ENCODE results near the gene EXOC7.

DNA sequence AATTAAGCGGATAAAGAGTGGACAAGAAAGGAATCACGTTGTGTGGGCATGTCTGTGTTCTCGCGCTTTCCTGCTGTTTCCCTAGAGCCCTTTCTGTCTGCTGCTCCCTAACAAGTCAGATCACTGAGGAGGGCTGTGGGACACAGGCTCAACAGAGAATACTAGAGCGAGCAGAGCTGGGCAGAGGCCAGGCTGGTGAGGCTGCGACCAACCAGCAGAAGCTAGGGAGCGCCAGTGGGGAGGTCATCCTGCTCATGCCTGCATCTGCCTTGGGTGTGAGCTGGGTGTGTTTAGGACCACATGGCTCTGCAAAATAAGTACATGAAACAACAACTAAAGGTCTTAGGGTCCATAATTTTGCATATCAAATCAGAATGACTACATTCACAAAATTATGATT, 49.0 kb upstream of the EXOC7 start:
- TF ChIP-seq, protein P1, sequence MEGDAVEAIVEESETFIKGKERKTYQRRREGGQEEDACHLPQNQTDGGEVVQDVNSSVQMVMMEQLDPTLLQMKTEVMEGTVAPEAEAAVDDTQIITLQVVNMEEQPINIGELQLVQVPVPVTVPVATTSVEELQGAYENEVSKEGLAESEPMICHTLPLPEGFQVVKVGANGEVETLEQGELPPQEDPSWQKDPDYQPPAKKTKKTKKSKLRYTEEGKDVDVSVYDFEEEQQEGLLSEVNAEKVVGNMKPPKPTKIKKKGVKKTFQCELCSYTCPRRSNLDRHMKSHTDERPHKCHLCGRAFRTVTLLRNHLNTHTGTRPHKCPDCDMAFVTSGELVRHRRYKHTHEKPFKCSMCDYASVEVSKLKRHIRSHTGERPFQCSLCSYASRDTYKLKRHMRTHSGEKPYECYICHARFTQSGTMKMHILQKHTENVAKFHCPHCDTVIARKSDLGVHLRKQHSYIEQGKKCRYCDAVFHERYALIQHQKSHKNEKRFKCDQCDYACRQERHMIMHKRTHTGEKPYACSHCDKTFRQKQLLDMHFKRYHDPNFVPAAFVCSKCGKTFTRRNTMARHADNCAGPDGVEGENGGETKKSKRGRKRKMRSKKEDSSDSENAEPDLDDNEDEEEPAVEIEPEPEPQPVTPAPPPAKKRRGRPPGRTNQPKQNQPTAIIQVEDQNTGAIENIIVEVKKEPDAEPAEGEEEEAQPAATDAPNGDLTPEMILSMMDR (IDR thresholded peaks at IDR 0.05; ENCODE audit: poor library complexity, severe bottlenecking): no peak
- TF ChIP-seq EZH2 (IDR thresholded peaks at IDR 0.05; ENCODE audit: borderline replicate concordance, insufficient read depth, low read length, poor library complexity, severe bottlenecking) (no peak), POLR2AphosphoS5 (IDR thresholded peaks at IDR 0.05) (no peak), RAD21 (conservative IDR thresholded peaks at IDR 0.05) (no peak), MXI1 (conservative IDR thresholded peaks at IDR 0.05; ENCODE audit: poor library complexity, severe bottlenecking) (no peak), EP300 (conservative IDR thresholded peaks at IDR 0.05; ENCODE audit: poor library complexity, severe bottlenecking) (no peak)
